GM23248 (cell line): ENCODE data around the gene OXT.

Source experiments
- EZH2 ChIP-seq: fragments of 200-600 bp; sonication (generic); IDR thresholded peaks from 2 replicates; pipeline ENCODE4 v1.6.1; 2018; ENCODE audit warnings: antibody characterized with exemption, mild to moderate bottlenecking; ENCODE audit not compliant: insufficient read depth, poor library complexity, severe bottlenecking
- EZH2phosphoT487 ChIP-seq: fragments of 200-600 bp; sonication (generic); IDR thresholded peaks from 2 replicates; pipeline ENCODE4 v1.6.1; 2018; ENCODE audit warnings: antibody characterized with exemption, moderate library complexity, mild to moderate bottlenecking, low read depth; ENCODE audit not compliant: insufficient read depth

GRCh38 chr20:3032624-3033023 is 38.8 kb upstream of the OXT start:
- TF ChIP-seq EZH2phosphoT487 (no peak), EZH2 (no peak)
